SH-SY5Y (cell line): Measurements from ENCODE around the gene GALNT9.

Source experiments
- GATA2 ChIP-seq: IDR thresholded peaks from 2 replicates; pipeline ENCODE4 v1.6.1; 2011; ENCODE audit warnings: mild to moderate bottlenecking, low read depth, low read length
- GATA3 ChIP-seq: IDR thresholded peaks from 2 replicates; pipeline ENCODE4 v1.6.1; 2011; ENCODE audit warnings: low read depth, mild to moderate bottlenecking, low read length, moderate library complexity

GALNT9 gene

GRCh38 chr12:132362996-132363660 is 33.7 kb upstream of the GALNT9 start:
- TF ChIP-seq GATA2 (no peak), GATA3 (no peak)

GRCh38 chr12:132360906-132361777 is 31.8 kb upstream of the GALNT9 start:
- no peak for TF ChIP-seq GATA2
- no peak for TF ChIP-seq GATA3

GRCh38 chr12:132360410-132360809 is 31.0 kb upstream of the GALNT9 start:
- TF ChIP-seq GATA3 (no peak), GATA2 (no peak)

GRCh38 chr12:132359971-132360370 is 30.6 kb upstream of the GALNT9 start:
- TF ChIP-seq GATA2 (no peak), GATA3 (no peak)

- no peak for TF ChIP-seq GATA3
- TF ChIP-seq GATA2, result no peak
Observed at GRCh38 chr12:132359551-132359950, 30.2 kb upstream of the GALNT9 start.

GRCh38 chr12:132357623-132358186 is 28.3 kb upstream of the GALNT9 start:
- no peak for TF ChIP-seq GATA3
- no peak for TF ChIP-seq GATA2

- TF ChIP-seq GATA2, result no peak
- TF ChIP-seq GATA3, result no peak
Observed at GRCh38 chr12:132356691-132357622, 27.6 kb upstream of the GALNT9 start.

GRCh38 chr12:132355742-132356681 is 26.6 kb upstream of the GALNT9 start:
- no peak for TF ChIP-seq GATA3
- TF ChIP-seq GATA2, result no peak

GRCh38 chr12:132354982-132355680 is 25.7 kb upstream of the GALNT9 start:
- TF ChIP-seq GATA2 (no peak), GATA3 (no peak)

- TF ChIP-seq GATA3 (no peak), GATA2 (no peak)
Observed at GRCh38 chr12:132354211-132354981, 25.0 kb upstream of the GALNT9 start.

- TF ChIP-seq GATA2 (no peak), GATA3 (no peak)
Observed at GRCh38 chr12:132353811-132354210, 24.4 kb upstream of the GALNT9 start.
